OCI-LY7 (cell line): Measurements from ENCODE around the gene PTCD1. TPM values are rescaled to one million over a fixed set of nuclear protein-coding genes. Genes with fewer than 3 reads are reported as not detected.

Experiments
- BruUV-seq: library from RNA; stranded (reverse); fragments of 400-500 nt; replicated peaks from 2 replicates; lab custom pipeline; 2021; lab: Mats Ljungman, UMichigan
- CTCF ChIA-PET: fragments of 300-600 bp; sonication (Branson Sonifier 250); formaldehyde crosslinking; loops from one replicate; lab custom pipeline; 2022; ENCODE audit warnings: antibody characterized with exemption; ENCODE audit not compliant: unreplicated experiment; lab: Charles Lee
- POLR2A ChIA-PET: fragments of 300-600 bp; sonication (Branson Sonifier 250); formaldehyde crosslinking; loops from one replicate; lab custom pipeline; 2022; ENCODE audit warnings: antibody characterized with exemption; lab: Charles Lee
- DNase-seq: peaks from one replicate; pipeline ENCODE4 v3.0.0-alpha.2; 2015; ENCODE audit warnings: low spot score
- H2AFZ ChIP-seq: fragments of 200-600 bp; sonication (generic), shearing (Covaris generic); 2 replicates; pipeline ENCODE4 v1.6.1; 2014; ENCODE audit warnings: mild to moderate bottlenecking, antibody characterized with exemption, low read length, moderate library complexity
- H3K27ac ChIP-seq: fragments of 200-600 bp; sonication (generic); 2 replicates; pipeline ENCODE4 v1.5.1; 2014; ENCODE audit warnings: mixed run types, low read depth, mild to moderate bottlenecking, moderate library complexity, low read length, inconsistent platforms; ENCODE audit not compliant: poor library complexity, severe bottlenecking
- H3K36me3 ChIP-seq: fragments of 200-600 bp; sonication (generic); 2 replicates; pipeline ENCODE4 v1.6.1; 2014; ENCODE audit warnings: mild to moderate bottlenecking, antibody characterized with exemption, low read length, moderate library complexity, mixed read lengths; ENCODE audit not compliant: insufficient read depth
- H3K4me1 ChIP-seq: fragments of 200-600 bp; sonication (generic); 2 replicates; pipeline ENCODE4 v1.5.1; 2014; ENCODE audit warnings: mild to moderate bottlenecking, low read length; ENCODE audit not compliant: insufficient read depth, poor library complexity, severe bottlenecking
- H3K4me2 ChIP-seq: fragments of 200-600 bp; sonication (generic); 2 replicates; pipeline ENCODE4 v1.6.1; 2014; ENCODE audit warnings: mild to moderate bottlenecking, low read length
- H3K4me3 ChIP-seq: fragments of 200-600 bp; sonication (generic); 2 replicates; pipeline ENCODE4 v1.5.1; 2014; ENCODE audit warnings: mild to moderate bottlenecking, low read depth, low read length; ENCODE audit not compliant: poor library complexity, severe bottlenecking
- H3K79me2 ChIP-seq: fragments of 200-600 bp; sonication (generic); 2 replicates; pipeline ENCODE4 v1.6.1; 2016; ENCODE audit warnings: low read depth, mild to moderate bottlenecking, low read length, moderate library complexity, mixed read lengths; ENCODE audit not compliant: insufficient read depth
- H3K9me2 ChIP-seq: fragments of 200-600 bp; sonication (generic); 2 replicates; pipeline ENCODE4 v1.6.1; 2016; ENCODE audit warnings: mild to moderate bottlenecking, low read length, mixed read lengths; ENCODE audit not compliant: insufficient read depth
- H3K9me3 ChIP-seq: fragments of 200-600 bp; sonication (generic); 2 replicates; pipeline ENCODE4 v1.6.1; 2014; ENCODE audit warnings: mild to moderate bottlenecking, mixed run types, low read length, mixed read lengths
- H4K20me1 ChIP-seq: fragments of 200-600 bp; sonication (generic); 2 replicates; pipeline ENCODE4 v1.6.1; 2014; ENCODE audit warnings: mild to moderate bottlenecking, antibody characterized with exemption, low read length, moderate library complexity, mixed read lengths; ENCODE audit not compliant: insufficient read depth
- EZH2phosphoT487 ChIP-seq: fragments of 200-600 bp; sonication (generic); IDR thresholded peaks from 2 replicates; pipeline ENCODE4 v1.6.1; 2018; ENCODE audit warnings: low read depth, borderline replicate concordance, mild to moderate bottlenecking, mixed run types, antibody characterized with exemption, low read length, moderate library complexity, mixed read lengths
- intact Hi-C: fragments of 100-400 bp; cut with micrococcal nuclease; formaldehyde crosslinking; loops from one replicate; pipeline ENCODE4 v1.10.0; 2022; ENCODE audit not compliant: unreplicated experiment
- total RNA-seq, 2 experiments: library from RNA; depleted of rRNA in 1 of 2; stranded (reverse); fragments of >200 nt in 1 of 2; shearing (Covaris generic) in 1 of 2; gene quantifications; 2 replicates each; pipeline ENCODE4 v1.2.3, GENCODE V29; 2014 to 2022
- TF ChIP-seq, protein P1 (sequence below): fragments of 200-600 bp; sonication (generic); conservative IDR thresholded peaks from 2 replicates; pipeline ENCODE4 v1.5.1; 2014; ENCODE audit warnings: mild to moderate bottlenecking, antibody characterized with exemption, low read length, moderate library complexity, mixed read lengths

PTCD1 gene
- total RNA-seq, 2 experiments from 2014 or later: 11.0 to 11.3 TPM

DNA sequence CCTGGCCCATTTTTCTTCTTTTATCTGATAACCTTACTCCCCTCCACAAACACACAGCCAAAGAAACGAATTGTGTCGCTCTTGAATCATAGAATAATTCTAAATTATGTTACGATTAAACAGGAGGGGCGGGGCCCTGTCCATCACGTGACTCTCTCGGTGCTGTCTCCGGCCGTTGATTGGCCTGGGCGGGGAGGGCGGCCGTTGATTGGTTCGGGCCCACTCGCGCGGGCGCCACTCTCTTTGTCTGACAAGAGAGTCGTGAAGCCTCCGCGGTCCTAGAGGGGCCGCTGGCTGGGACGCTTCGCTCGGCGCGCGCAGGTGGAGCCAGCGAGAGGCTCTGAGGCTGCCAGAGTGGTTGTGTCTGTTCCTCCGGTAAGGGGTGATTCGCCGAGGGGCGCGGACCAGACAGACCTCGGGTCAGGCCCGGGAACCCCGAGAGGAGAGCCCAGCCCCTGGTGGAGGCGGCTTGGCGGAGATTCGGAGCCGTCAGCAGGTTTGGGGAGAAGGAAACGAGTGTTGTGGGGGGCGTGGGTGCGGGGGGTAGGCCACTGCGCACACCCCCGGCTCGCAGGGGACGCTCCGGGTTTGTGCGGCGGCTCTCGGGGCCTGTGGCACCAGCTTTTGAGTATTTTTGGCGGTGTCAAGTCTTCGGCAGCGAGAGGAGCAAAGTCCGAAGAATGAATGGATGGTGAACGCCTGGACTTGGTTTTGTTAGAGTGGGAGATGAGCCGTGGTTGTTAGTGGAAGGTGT, 34.1 kb upstream of the PTCD1 start, which contains the start of gene ZNF789:
Gene ZNF789 (plus strand): TSS at position 330 of the 754 bp plus-strand sequence. CDS start 3,567 bp downstream, outside the sequence.
- ChIA-PET POLR2A (interaction anchor here (0.6 to 0.9 kb wide), 2 partner anchors 27 to 86 kb away, joined by 3 read pairs; partner anchors contain the start of genes ZNF394 and ZNF655), CTCF (interaction anchor here (0.6 kb wide), 1 partner anchor 593 kb away, joined by 3 read pairs; no protein-coding TSS in a partner anchor)
- Histone ChIP-seq H3K4me2 (peak within 1 kb of the TSS; percentile 87), H3K27ac (peak within 1 kb of the TSS; percentile 93), H4K20me1 (no peaks in the 10 kb centered on the region; the same call in 1 of the 2 replicates), H2AFZ (peak within 1 kb of the TSS; percentile 58), H3K9me3 (no peaks in the 10 kb centered on the region), H3K4me1 (peaks cover 12% of the 10 kb centered on the region), H3K9me2 (no peaks in the 10 kb centered on the region), H3K36me3 (peaks cover 20% of the 10 kb centered on the region), H3K79me2 (peaks cover 45% of the 10 kb centered on the region), H3K4me3 (peak within 1 kb of the TSS; percentile 85)
- DNase-seq: peak; percentile 98
- TF ChIP-seq EZH2phosphoT487: no peak
- TF ChIP-seq, protein P1, sequence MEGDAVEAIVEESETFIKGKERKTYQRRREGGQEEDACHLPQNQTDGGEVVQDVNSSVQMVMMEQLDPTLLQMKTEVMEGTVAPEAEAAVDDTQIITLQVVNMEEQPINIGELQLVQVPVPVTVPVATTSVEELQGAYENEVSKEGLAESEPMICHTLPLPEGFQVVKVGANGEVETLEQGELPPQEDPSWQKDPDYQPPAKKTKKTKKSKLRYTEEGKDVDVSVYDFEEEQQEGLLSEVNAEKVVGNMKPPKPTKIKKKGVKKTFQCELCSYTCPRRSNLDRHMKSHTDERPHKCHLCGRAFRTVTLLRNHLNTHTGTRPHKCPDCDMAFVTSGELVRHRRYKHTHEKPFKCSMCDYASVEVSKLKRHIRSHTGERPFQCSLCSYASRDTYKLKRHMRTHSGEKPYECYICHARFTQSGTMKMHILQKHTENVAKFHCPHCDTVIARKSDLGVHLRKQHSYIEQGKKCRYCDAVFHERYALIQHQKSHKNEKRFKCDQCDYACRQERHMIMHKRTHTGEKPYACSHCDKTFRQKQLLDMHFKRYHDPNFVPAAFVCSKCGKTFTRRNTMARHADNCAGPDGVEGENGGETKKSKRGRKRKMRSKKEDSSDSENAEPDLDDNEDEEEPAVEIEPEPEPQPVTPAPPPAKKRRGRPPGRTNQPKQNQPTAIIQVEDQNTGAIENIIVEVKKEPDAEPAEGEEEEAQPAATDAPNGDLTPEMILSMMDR: no peak
- no TSS peak for BruUV-seq
- intact Hi-C loops: loop anchor here (1.0 kb wide), 2 partner anchors 28 to 86 kb away; partner anchors contain the start of genes ZNF394 and ZNF655

DNA sequence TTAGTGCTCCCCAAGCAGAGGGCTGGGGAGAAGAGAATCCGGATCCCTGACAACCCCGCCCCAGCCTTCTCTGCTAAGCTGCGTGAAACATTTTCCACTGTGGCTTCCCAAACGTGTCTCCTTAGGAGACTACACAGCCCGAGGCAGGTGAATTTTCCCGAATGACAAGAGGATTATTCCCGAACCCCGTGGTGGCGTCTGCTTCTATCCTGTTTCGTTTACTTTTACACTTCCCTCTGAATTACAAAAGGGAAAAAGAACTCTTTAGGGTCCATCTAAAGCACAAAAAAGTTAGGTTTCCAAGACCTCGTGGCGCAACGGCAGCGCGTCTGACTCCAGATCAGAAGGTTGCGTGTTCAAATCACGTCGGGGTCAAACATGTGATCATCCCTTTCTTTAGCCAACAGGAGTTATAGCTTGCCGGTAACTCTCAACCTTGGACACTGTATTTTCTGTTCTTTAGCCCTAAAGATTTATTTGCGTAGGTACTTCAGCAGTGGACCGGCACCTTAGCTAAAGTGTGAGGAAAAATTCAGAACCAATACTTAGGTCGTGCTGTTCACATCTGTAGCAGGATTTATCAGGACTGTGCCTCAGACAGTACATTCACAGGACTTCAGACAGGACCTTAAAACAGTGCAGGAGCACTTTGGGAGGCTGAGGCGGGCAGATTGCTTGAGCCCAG, 30.9 kb upstream of the PTCD1 start:
- Histone ChIP-seq H3K9me3 (no peaks in the 10 kb centered on the region), H3K4me3 (no peak overlapping the region), H3K4me2 (no peak overlapping the region), H3K9me2 (no peaks in the 10 kb centered on the region), H3K36me3 (no peaks in the 10 kb centered on the region), H3K79me2 (peaks cover 31% of the 10 kb centered on the region), H2AFZ (no peak overlapping the region), H4K20me1 (no peaks in the 10 kb centered on the region), H3K27ac (no peak overlapping the region), H3K4me1 (peaks cover 19% of the 10 kb centered on the region)
- CTCF ChIA-PET: no interaction called here
- POLR2A ChIA-PET: no interaction called here
- TF ChIP-seq EZH2phosphoT487: no peak
- TF ChIP-seq, protein P1: no peak
- no TSS peak for BruUV-seq
- intact Hi-C loops: no loop called here
- DNase-seq: no peak
